Esophagus squamous epithelium (tissue), 5 donors: Measurements from ENCODE around the gene VAV2. TPM values are rescaled to one million over a fixed set of nuclear protein-coding genes. Genes with fewer than 3 reads are reported as not detected.

Experiments
- DNase-seq: peaks from one replicate; lab custom pipeline; 2025; lab: John Stamatoyannopoulos, UW
- H3K27ac ChIP-seq, 4 donors: fragments of 200-600 bp; sonication (generic); one replicate each; pipeline ENCODE4 v1.5.1; 2016 to 2019; ENCODE audit warnings: mild to moderate bottlenecking in 1 of 4
- H3K27me3 ChIP-seq, 4 donors: fragments of 200-600 bp; sonication (generic); 1 replicate in 3 of 4; 2 replicates in 1 of 4; pipeline versions ENCODE4 v1.5.1 to v1.6.0; 2017 to 2021; ENCODE audit warnings: antibody characterized with exemption in 1 of 4
- H3K36me3 ChIP-seq, 3 donors: fragments of 200-600 bp; sonication (generic); one replicate each; pipeline ENCODE4 v1.5.1; 2016 to 2019
- H3K4me1 ChIP-seq, 3 donors: fragments of 200-600 bp; sonication (generic); one replicate each; pipeline ENCODE4 v1.5.1; 2017 to 2019
- H3K4me3 ChIP-seq, 4 donors: fragments of 200-600 bp; sonication (generic); 1 replicate in 3 of 4; 2 replicates in 1 of 4; pipeline ENCODE4 v1.5.1; 2016 to 2019; ENCODE audit warnings: mild to moderate bottlenecking in 2 of 4, moderate library complexity in 1 of 4
- H3K9me3 ChIP-seq, 3 donors: fragments of 200-600 bp; sonication (generic); one replicate each; pipeline ENCODE4 v1.5.1; 2016 to 2019
- POLR2A ChIP-seq, 4 donors: fragments of 450-650 bp; IDR thresholded peaks; one replicate each; pipeline ENCODE4 v1.6.1; 2017; ENCODE audit warnings: antibody characterized with exemption in 4 of 4, mild to moderate bottlenecking in 4 of 4, moderate library complexity in 3 of 4
- WGBS, 2 donors: methylation state at CpG; one replicate each; pipeline ENCODE4 v1.1.5; 2018; 5-methylcytosine and 5-hydroxymethylcytosine counted together
- intact Hi-C: fragments of 100-400 bp; cut with DNase I; formaldehyde crosslinking; loops from one replicate; pipeline ENCODE4 v1.15.0; 2022
- total RNA-seq, 4 donors: library from RNA; depleted of rRNA; stranded (reverse); fragments of >200 nt; gene quantifications; one replicate each; pipeline ENCODE4 v1.1.0, GENCODE V29; 2016
- TF ChIP-seq, protein P1 (sequence below), 6 experiments: fragments of 450-650 bp in 4 of 6; fragments of 200-600 bp in 2 of 6; sonication (generic) in 2 of 6; IDR thresholded peaks; one replicate each; pipeline ENCODE4 v1.5.1; 2016 to 2019; ENCODE audit warnings: antibody characterized with exemption in 6 of 6, mild to moderate bottlenecking in 4 of 6, moderate library complexity in 4 of 6
- donor health status: DM: yes; HTN: yes; CAD: no.

VAV2 gene
- total RNA-seq, 4 donors from 2014 or later, result 3.8 to 7.6 (median 5.7) TPM

DNA sequence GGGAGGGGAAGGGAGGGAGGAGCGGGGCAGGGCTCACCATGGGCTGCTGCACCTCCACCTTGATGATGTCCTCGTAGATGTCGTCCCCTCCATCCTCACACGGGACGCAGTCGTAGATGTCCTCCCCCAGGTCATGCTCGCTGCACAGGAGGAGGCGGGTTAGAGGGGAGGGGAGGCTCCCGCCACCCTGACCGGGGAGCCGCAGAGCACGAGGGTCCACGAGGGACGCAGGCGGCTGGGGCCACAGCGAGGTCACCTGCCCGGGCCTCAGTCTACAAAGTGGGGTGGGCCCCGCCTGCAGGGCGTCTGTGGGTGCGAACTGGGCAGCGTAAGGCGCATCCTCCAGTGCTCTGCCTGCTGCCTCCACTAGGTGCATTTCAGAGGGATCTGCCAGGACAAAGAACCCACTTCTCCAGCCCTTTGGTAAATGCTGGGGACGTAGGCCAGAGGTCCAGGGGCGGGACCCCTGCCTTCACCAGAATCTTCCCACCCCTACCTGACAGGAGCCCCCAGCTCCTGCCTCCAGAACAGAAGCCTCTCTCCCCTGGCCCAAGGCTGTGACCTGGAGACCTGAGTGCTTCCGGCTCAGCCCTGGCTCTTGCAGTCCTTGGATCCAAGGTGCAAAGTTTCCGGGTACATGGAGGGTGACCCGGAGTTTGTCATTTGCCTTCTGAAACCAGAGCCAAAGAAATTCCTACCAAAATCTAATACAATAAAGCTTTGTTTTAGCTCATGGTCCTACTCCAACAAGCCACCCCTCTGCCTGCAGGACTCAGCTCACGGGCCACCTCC is 179.9 kb downstream of the VAV2 start:
- WGBS, 2 donors, result 88 to 93% methylated on average over 5 to 11 of the region's 28 CpGs
- TF ChIP-seq, protein P1, sequence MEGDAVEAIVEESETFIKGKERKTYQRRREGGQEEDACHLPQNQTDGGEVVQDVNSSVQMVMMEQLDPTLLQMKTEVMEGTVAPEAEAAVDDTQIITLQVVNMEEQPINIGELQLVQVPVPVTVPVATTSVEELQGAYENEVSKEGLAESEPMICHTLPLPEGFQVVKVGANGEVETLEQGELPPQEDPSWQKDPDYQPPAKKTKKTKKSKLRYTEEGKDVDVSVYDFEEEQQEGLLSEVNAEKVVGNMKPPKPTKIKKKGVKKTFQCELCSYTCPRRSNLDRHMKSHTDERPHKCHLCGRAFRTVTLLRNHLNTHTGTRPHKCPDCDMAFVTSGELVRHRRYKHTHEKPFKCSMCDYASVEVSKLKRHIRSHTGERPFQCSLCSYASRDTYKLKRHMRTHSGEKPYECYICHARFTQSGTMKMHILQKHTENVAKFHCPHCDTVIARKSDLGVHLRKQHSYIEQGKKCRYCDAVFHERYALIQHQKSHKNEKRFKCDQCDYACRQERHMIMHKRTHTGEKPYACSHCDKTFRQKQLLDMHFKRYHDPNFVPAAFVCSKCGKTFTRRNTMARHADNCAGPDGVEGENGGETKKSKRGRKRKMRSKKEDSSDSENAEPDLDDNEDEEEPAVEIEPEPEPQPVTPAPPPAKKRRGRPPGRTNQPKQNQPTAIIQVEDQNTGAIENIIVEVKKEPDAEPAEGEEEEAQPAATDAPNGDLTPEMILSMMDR (IDR thresholded peaks at IDR 0.05), result no peak
- no peak for TF ChIP-seq POLR2A (IDR thresholded peaks at IDR 0.05)
- Histone ChIP-seq H3K36me3 (peaks cover 0 to 28% (median 4%) of the 10 kb centered on the region in 3 donors), H3K27ac (no peak overlapping the region), H3K4me3 (no peak overlapping the region), H3K27me3 (no peaks in the 10 kb centered on the region), H3K4me1 (no peaks in the 10 kb centered on the region), H3K9me3 (no peaks in the 10 kb centered on the region)
- intact Hi-C loops, result no loop called here
- no peak for DNase-seq

DNA sequence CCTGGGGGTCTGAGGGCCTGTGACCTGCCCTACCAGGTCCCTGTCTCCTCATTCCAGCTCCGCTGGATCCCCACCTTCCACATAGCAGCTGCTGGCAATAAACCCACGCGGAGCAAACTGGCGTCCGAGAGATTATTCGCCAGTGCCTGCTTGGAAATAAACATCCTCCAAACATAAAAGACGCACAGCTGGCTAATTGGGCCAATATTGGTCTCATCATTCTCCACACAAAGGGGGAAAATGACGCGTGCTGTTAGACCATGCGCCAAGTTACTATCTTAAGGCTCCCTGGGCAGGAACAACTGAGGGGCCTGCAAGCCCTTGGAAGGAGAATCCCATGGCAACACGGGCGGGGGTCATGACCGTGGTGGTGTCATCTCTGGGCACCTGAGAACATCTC is 180.7 kb downstream of the VAV2 start:
- TF ChIP-seq, protein P1 (IDR thresholded peaks at IDR 0.05), result no peak
- no peak for TF ChIP-seq POLR2A (IDR thresholded peaks at IDR 0.05)
- no peak overlapping the region for H3K27ac ChIP-seq
- 74 to 81% methylated on average over 13 of the region's 13 CpGs for WGBS, 2 donors
- no peaks in the 10 kb centered on the region for H3K4me1 ChIP-seq
- no peaks in the 10 kb centered on the region for H3K9me3 ChIP-seq
- DNase-seq, result no peak
- H3K36me3 ChIP-seq, result peaks cover 0 to 36% (median 7%) of the 10 kb centered on the region in 3 donors
- no peaks in the 10 kb centered on the region for H3K27me3 ChIP-seq
- H3K4me3 ChIP-seq, result no peak overlapping the region
- intact Hi-C loops, result no loop called here

DNA sequence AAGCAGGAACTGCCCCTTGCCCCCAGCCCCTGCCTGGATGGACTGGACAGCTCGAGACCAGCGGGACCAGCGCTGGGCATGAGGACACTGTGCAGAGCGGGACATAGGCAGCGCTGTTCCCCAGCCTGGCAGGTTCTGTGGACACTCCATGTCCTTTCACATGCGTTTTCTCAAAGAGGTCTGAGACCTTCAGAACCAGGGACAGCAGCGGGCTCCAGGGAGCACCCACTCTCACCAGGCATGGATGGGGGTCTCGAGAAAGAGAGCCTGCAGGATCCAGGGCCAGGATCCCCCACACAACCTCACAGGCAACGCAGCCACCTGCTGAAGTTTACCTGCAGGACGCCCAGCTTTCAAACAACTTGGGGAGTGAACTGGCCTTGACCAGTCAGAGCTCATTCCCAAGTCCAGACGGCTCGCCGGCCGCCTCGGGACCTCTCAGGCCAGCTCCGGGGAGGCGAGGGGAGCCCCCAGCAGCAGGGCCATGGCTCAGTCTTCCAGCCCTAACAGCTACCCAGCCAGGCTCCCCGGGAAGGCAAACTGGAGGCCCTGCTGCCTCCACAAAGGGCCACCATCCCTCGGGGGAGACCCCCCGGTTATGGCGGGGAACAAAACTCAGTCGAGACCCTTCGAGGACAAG is 181.4 kb downstream of the VAV2 start:
- Histone ChIP-seq H3K27ac (no peak overlapping the region), H3K4me1 (no peaks in the 10 kb centered on the region), H3K4me3 (no peak overlapping the region), H3K9me3 (no peaks in the 10 kb centered on the region), H3K36me3 (peaks cover 0 to 44% (median 7%) of the 10 kb centered on the region in 3 donors), H3K27me3 (no peaks in the 10 kb centered on the region)
- intact Hi-C loops, result no loop called here
- 75% methylated on average over 4 of the region's 23 CpGs; no CpG with 5 or more reads in 1 of the 2 donors for WGBS, 2 donors
- DNase-seq, result no peak
- TF ChIP-seq, protein P1 (IDR thresholded peaks at IDR 0.05), result no peak
- TF ChIP-seq POLR2A (IDR thresholded peaks at IDR 0.05), result no peak

DNA sequence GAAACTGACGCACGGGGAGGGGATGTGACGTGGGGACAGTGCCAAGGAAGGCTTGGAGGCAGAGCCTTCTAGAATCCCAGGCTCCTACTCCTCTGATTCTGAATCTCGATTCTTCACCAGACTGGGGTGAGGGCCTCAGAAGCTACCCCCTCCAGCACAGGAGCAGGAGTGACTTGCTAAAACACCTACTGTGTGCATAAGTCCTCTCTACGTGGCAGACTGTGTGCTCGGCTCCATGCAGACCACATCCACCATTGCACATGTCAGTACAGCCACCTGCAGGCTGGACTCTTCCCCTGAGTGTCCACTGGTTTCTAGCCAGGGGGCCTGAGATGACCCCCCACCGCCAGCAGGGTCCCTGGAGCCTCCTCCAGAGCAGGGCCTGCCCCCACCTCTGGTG is 182.8 kb downstream of the VAV2 start:
- no peak overlapping the region for H3K27ac ChIP-seq
- no peak for DNase-seq
- no peak for TF ChIP-seq POLR2A (IDR thresholded peaks at IDR 0.05)
- TF ChIP-seq, protein P1 (IDR thresholded peaks at IDR 0.05), result no peak
- no peaks in the 10 kb centered on the region for H3K27me3 ChIP-seq
- no peak overlapping the region for H3K4me3 ChIP-seq
- intact Hi-C loops, result no loop called here
- 89 to 100% methylated on average over 3 of the region's 7 CpGs for WGBS, 2 donors
- H3K4me1 ChIP-seq, result no peaks in the 10 kb centered on the region
- H3K9me3 ChIP-seq, result no peaks in the 10 kb centered on the region
- H3K36me3 ChIP-seq, result peaks cover 0 to 52% (median 7%) of the 10 kb centered on the region in 3 donors

DNA sequence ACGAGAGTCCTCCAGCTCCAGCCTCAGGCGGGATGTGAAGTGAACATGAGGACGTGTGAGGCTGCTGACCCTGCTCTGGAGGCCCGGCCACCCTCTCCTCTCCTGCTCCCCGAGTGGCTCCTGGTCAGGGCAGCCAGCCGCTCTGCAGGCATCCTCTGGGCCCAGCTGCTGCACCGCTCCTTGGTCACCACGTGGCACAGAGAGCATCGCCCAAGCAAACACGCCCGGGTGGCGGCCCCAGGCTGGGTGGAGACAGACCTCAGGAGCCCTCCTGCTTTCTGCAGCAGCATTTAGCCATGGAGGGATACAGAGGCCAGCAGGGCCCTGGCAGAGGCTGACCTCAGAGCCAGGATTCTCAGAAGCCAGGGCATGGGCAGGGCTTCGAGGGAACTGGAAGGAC is 184.3 kb downstream of the VAV2 start:
- peaks cover 0 to 5% (median 0%) of the 10 kb centered on the region in 3 donors for H3K4me1 ChIP-seq
- H3K36me3 ChIP-seq, result peaks cover 0 to 52% (median 7%) of the 10 kb centered on the region in 3 donors
- no peak overlapping the region for H3K4me3 ChIP-seq
- 100% methylated on average over 1 of the region's 13 CpGs; no CpG with 5 or more reads in 1 of the 2 donors for whole genome bisulfite sequencing, 2 donors
- no peaks in the 10 kb centered on the region for H3K9me3 ChIP-seq
- no peaks in the 10 kb centered on the region for H3K27me3 ChIP-seq
- TF ChIP-seq, protein P1 (IDR thresholded peaks at IDR 0.05), result no peak
- intact Hi-C loops, result no loop called here
- no peak for DNase-seq
- H3K27ac ChIP-seq, result no peak overlapping the region
